Measurements from ENCODE around the gene MLLT1.

The MLLT1 gene

GRCh38 chr19:6233827-6234511, 45.8 kb downstream of the MLLT1 start:
- no peak for DNase-seq (ENCODE audit: low read depth)

GRCh38 chr19:6233056-6233826, 46.5 kb downstream of the MLLT1 start:
- no peak for DNase-seq (ENCODE audit: low read depth)

DNA sequence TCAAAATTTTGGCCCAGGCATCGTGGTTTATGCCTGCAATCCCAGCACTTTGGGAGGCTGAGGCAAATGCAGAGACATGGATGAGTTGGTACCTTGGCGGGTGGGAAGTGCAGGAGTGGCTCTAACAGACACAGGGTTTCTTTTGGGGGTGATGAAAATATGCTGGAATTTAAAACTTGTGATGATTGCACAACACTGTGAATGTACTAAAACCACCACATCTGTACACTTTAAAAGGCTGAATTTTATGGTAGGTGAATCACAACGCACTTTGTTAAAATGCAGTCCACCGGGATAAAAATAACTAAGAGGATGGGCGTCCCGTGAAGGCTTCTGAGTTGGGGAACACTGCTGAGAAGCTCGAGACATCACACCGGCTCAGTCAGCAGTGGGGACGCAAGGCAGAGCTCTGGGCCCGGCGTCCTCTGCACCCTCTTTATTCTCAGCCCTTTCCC, 47.1 kb downstream of the MLLT1 start:
- peak; percentile 87 for DNase-seq (ENCODE audit: low read depth)

DNA sequence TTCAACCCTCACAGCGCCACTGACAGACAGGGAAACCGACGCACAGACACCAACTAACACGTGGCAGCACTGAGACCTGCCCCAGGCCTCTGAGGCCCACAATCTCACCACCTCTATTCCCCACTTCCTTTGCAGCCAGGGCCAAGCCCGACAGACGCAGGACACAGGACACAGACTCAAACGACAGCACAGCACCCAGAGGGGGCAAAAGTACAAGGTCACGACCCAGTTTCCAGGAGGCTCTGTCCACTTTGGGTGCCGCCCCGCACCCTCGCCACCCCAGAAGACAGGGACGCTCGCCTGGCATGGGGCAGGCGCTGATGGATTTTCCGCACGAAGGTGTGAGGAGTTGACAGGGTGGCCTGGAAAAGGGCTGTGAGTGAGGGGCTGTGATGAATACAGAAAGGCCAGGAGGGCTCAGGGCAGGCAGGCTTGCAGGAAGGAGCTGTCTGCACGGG, 48.8 kb downstream of the MLLT1 start:
- DNase-seq (ENCODE audit: low read depth): no peak

DNA sequence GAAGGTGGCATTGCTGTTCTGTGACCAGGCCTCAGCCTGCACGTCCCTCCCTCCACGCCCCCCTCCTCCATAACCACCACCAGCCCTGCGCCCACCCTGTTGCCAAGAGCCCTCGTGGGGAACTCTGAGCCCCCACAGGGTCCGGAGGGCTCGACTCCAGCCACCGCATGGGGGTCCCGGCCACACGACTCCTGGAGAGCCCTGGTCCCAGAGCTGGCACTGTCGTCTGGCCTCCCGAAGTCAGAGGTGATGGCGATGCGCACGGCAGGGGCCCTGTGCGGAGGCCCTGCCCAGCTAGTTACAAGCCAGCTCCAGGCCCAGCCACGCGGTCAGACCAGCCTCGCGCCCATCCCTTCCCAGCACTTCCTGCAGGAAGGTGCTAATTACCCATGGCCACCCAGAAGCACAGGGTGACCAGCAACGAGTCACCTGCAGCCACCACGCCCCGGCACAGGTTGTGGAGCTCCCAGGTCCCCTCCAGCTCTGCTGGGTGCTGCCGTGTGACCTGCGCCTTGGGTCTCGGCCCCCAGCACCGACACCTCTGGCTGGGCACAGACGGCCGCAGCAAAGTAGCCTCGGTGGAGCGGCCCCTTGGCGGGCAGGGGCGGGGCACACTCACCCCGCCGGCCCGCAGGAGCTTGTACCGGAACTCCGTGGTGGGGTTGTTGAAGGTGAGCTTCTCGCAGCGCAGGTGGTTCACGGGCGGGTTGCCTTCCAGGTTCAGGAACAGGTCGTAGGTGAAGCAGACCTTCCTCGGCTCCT, 49.6 kb downstream of the MLLT1 start:
- DNase-seq (ENCODE audit: low read depth): no peak

DNA sequence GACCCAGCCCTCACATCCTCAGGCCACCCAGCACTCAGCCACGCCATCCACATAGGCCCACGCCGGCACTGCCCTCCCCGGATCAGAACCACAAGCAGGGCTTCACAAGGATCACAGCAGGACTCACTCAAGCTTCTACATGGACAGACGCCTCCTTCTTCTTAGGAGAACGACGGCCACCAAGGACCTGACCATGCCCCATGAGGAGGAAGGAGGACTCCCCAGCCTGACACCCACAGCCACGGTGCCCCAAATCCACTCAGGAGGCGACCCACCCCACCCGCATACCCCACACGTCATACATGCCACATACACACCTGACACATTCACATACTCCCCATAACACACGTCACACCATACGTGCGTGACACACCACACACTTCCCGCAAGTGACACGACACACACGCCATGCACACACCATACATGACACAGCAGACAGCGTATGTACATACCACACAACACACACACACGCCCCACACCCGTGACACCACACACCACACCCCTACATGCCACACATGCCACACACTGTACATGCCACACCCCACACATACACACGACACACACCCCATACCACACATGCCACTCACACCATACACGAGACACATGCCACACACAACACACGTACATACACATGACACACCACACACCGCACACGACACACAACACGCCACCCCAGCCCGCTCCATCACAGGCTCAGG, 50.4 kb downstream of the MLLT1 start:
- no peak for DNase-seq (ENCODE audit: low read depth)

GRCh38 chr19:6228551-6229215, 51.1 kb downstream of the MLLT1 start:
- DNase-seq (ENCODE audit: low read depth): no peak

DNA sequence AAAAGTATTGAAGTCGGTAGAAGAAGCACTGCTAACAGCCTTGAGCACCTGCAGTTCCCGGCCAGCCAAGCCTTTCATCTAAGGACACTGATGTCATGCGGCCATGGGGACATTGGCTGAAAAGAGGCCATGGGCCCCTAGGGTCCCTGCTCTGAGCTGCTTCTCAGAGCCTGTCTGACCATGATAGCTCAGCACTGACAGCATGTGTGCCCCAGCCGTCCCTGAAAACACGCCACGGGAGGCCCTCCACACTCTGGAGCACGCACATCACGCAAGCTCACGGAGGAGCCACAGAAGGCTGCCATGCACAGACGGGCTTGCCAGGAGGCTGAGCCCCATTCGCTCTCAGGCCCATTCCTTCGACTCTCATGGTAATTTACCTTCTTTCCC, 51.8 kb downstream of the MLLT1 start:
- no peak for DNase-seq (ENCODE audit: low read depth)

GRCh38 chr19:6227156-6227935, 52.4 kb downstream of the MLLT1 start:
- no peak for DNase-seq (ENCODE audit: low read depth)

GRCh38 chr19:6226444-6227155, 53.2 kb downstream of the MLLT1 start:
- no peak for DNase-seq (ENCODE audit: low read depth)

DNA sequence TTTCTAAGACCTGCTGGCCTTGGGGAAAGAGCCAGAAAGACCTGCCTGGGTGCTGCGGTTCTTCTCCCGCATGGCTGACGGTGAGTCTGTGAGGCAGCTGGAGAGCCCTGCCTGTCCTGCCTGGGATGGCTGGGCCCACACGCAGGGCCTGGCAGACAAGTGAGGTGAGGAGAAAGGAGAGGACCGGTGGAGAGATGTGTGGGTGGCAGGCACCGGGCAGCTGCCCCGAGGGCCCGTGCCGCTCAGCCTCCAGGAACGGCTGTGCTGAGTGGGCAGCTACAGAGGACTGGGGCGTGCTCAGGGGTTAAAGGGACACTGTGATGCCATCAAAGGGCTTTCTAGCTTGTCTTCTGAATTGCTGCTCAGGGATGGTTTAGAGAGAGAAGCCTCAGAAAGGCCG, 53.8 kb downstream of the MLLT1 start:
- no peak for DNase-seq (ENCODE audit: low read depth)

DNA sequence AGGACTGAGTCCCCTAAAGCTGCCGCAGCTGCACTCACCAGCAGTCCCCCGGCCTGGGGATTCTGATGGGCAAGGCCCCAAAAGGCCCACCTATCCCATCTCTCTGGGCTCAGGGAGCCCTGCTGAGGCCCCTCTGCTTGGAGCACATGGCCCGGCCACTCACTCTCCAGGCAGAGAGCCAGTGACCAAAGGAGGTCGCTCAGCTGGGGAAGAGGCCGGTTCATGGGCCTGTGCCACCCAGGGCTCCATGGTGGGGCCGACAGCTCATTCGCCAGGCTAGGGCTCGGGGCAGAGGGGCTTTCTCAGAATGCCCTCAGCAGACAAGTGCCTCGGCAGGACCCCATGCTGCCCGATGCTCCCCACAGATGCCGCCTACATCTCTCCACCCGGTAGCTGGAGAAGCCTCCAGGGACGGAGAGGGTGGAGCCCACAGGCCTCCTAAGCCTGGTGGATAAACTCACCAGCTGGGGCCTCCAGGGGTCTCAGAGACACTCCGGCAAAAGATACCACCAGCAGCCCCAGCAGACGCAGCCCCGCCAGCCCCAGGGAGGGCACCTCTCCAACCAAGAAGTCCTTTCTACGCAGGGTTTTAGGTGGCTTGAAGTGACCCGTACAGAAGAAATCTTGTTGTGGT, 54.4 kb downstream of the MLLT1 start:
- no peak for DNase-seq (ENCODE audit: low read depth)

- DNase-seq (ENCODE audit: low read depth): no peak
Measured at GRCh38 chr19:6224308-6224675, 55.5 kb downstream of the MLLT1 start.

- no peak for DNase-seq (ENCODE audit: low read depth)
Measured at GRCh38 chr19:6223461-6224307, 56.1 kb downstream of the MLLT1 start.

DNA sequence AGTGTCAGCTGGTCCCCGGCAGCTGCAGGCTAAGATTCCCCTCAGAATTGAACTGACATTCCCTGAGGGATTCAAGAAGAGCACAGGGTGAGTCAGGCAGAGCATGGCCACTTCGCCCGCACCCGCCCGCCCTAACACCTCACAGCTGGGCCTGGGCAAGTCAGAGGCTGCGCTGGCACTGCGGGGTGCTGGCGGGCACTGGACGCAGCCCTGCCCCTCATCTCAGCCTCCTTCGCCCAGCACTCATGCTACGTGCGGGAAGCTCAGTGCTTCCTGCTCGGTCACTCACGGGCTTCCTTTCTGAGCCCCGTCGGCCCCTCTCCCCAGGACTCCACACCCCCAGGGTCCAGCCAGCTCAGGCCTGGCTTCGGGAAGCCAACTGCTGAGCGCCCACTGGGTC, 56.9 kb downstream of the MLLT1 start:
- no peak for DNase-seq (ENCODE audit: low read depth)

GRCh38 chr19:6221878-6222746, 57.7 kb downstream of the MLLT1 start:
- no peak for DNase-seq (ENCODE audit: low read depth)

GRCh38 chr19:6221220-6221877, 58.4 kb downstream of the MLLT1 start:
- DNase-seq (ENCODE audit: low read depth): no peak
